GM19035 (cell line): ENCODE measurements around the gene CLMN.
"Not testable (repeated sequence)": the region's sequence is repeated elsewhere in the genome, so short reads cannot be mapped to it uniquely, and the experiment has no call there.

Experiments used
- ATAC-seq: cut with Tn5 transposase; IDR thresholded peaks from one replicate; pipeline ENCODE4 v1.9.1; 2021; ENCODE audit not compliant: unreplicated experiment

Gene CLMN

GRCh38 chr14:95197551-95197950 is 122.2 kb downstream of the CLMN start:
- ATAC-seq, result no peak

DNA sequence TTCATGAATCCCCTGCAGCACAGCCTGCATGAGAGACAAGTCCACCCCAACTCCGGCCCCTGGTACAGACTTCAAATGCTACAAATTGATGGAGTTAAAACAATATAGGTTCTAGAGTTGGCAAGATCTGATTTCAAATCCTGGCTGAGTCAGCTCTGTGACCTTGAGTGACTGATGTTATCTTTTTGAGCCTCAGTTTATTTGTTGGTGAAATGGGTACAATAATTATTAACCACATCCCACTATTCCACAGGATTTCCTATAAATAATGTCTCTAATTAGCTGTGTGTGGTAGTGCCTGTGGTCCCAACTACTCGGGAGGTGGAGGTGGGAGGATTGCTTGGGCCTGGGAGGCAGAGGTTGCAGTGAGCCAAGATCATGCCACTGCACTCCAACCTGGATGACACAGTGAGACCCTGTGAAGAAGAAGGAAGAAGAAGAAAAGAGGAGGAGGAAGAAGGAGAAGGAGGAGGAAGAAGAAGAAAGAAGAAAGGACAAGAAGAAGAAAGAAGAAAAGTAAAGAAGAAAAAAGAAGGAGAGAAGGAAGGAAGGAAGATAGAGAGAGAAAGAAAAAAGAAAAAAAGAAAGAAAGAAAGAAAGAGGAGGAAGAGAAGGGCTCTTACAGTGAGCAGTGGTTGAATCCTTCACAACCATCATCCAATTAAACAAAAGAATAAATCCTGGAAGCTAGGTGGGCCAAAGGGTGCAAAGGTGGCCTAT is 122.7 kb downstream of the CLMN start:
- no peak for ATAC-seq

- ATAC-seq, result no peak
These were observed 123.4 kb downstream of the CLMN start for GRCh38 chr14:95196268-95196667.

GRCh38 chr14:95195031-95195430 is 124.7 kb downstream of the CLMN start:
- no peak for ATAC-seq

- ATAC-seq, result no peak
These were observed 126.6 kb downstream of the CLMN start for GRCh38 chr14:95193081-95193480.

DNA sequence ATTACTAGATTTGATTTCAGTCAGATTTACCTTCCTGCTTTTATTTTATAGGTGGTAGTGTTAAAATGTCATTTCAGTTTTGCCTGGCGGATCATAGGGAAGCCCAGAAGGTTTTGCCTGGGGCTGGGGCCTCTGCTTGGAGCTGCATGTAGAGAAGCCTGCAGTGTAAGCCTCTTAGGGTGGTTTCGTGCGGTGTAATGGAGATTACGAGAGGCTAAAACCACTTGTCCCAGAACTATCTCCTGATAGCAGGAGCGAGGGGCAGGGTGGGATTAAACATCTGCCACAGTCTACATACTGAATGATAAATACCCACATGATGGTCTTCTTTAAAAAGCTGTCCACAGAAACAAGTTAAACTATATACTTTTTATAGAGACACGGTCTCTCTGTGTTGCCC is 127.4 kb downstream of the CLMN start:
- no peak for ATAC-seq

DNA sequence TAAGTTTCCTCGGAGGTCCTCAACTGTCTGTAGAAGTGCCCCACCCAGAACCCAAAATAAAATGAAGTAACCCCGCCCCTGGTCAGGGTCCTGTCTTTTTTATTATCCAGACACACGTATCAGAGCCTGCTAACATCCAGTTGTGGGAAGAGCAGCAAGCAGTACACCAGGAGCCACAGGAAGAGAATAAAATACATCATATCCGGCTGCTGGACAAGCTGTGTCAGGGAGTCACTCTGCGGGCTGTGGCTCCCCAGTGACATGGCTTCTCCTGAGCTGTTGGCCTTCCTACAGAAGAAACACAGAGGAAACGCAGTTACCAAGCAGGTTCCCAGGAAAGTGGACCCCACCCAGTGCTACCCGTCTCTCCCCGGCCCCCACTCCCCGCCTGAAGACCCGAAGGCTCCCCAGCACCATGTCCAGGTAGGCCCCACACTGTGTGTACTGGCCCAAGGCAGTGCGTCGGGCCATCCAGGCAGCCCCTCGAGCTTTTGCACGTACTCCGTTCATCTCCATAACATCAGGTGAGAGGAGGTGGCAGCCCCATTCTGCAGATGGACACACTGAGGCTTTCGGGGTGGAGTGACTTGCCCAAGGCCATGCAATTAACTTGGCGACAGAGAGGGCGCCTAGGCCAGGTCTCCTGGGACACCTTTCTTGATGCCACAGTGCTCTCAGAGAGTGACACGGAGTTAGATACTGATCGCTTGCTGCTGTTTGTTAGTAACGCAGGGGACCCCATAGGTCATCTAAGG is 128.1 kb downstream of the CLMN start:
- no peak for ATAC-seq

DNA sequence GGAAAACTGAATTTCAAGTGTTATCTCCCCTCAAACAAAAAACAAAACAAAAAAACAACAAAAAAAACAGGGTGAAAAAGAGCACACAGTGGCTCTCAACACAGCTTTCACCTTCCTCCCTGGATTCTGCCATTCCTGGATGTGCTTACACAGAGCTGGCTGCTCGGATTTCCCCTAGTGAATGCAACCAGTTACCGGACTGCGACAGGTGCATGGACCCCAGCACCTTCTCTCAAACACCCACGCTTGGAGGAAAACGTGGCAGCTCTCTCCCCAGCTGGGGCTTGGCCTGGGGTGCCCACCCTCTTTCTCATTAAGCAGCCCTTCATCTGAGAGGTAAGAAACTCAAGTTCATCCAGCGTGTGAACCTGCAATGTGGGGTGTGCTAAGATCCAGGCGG is 128.9 kb downstream of the CLMN start:
- no peak for ATAC-seq

DNA sequence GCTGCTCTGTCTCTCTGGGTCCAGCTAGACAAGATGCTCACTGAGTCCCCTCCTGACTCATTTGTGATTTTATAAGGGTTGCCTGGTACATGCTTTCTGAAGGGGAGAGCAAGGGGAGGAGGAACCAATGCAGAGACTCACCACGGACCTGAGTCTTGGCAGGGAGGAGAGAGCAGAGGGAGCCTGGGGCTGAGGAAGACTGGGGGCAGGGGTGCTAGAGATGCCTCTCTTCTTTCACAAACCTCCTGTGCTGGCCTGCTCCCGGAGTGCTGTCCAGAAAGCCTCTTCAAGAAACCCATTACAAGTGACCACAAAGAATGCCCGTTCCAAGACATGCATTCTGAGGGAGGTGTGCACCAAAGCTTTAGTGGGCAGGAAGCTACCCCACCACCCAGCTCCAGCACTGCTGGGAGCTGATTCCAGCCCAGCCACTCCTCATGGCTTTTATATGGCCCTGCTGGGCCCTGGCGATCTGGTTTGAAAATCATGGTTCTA is 129.3 kb downstream of the CLMN start:
- no peak for ATAC-seq

GRCh38 chr14:95189367-95190132 is 130.2 kb downstream of the CLMN start:
- no peak for ATAC-seq

GRCh38 chr14:95188380-95188779 is 131.3 kb downstream of the CLMN start:
- ATAC-seq, result no peak

DNA sequence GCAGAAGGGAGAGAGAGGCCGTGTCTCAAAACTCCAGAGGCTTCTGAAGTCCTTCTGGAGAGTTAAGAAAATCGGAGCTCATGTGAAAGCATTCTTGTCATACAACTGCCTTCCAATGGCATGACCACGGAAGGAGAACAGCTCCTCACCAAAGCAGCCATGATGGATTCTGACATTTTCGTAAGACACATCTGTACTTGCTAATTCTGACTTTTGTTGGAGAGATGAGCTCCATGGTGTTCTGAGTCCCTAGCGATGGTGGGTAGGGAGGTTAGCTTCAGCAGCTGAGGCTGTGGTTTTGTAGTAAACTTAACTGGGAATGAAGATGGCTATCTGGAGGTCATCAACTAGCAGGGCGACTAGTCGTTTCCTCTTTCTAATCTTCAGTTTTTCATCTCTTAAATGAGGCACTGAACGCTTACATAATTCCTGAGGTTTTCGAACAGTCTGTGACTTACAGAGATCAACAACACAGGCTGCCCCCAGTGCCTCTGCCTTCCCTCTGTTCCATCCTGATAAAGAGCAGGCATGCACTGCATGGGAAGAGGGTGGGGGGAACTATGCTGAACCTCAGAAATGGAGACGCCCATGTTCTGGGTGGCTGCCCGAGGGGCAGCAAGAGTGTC is 133.8 kb downstream of the CLMN start:
- ATAC-seq, result no peak

GRCh38 chr14:95185033-95185766 is 134.5 kb downstream of the CLMN start:
- no peak for ATAC-seq

DNA sequence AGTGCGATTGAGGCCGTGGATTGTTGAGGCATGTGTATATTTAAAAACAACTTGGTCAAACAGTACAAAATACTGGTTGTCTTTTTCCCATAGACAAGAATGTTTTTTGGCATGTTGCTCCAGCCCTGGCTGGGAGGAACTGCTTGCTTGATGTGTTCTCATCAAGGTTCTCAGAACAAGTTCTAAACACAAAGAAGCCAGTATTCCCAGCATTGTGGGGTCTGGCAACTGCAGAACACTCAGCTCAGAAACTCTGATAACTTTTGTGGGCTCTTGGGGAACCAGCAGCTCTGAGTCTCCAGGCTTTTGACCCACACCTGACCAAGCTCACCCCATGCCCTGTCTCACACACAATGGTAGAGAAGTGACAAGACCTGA is 135.3 kb downstream of the CLMN start:
- ATAC-seq, result no peak

- ATAC-seq, result no peak
These were observed 135.9 kb downstream of the CLMN start for GRCh38 chr14:95183532-95184412.

GRCh38 chr14:95183082-95183481 is 136.6 kb downstream of the CLMN start:
- no peak for ATAC-seq

- ATAC-seq, result no peak
These were observed 137.3 kb downstream of the CLMN start for GRCh38 chr14:95182379-95182778.

- no peak for ATAC-seq
These were observed 138.6 kb downstream of the CLMN start for GRCh38 chr14:95180966-95181741.

DNA sequence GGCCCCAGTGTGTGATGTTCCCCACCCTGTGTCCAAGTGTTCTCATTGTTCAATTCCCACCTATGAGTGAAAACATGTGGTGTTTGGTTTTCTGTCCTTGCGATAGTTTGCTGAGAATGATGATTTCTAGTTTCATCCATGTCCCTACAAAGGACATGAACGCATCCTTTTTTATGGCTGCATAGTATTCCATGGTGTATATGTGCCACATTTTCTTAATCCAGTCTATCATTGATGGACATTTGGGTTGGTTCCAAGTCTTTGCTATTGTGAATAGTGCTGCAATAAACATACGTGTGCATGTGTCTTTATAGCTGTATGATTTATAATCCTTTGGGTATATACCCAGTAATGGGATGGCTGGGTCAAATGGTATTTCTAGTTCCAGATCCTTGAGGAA is 144.0 kb downstream of the CLMN start:
- not testable (repeated sequence) for ATAC-seq
